AG09319 (cell line): ENCODE measurements around the gene DZIP1.

Experiments used
- DNase-seq: peaks from one replicate; pipeline ENCODE4 v3.0.0-alpha.2; 2010; ENCODE audit warnings: low read depth; ENCODE audit errors: extremely low read depth
- TF ChIP-seq, protein P1 (sequence below): IDR thresholded peaks from 2 replicates; pipeline ENCODE4 v1.5.1; 2011; ENCODE audit warnings: low read depth, mild to moderate bottlenecking, inconsistent platforms, low read length, moderate library complexity

The DZIP1 gene

DNA sequence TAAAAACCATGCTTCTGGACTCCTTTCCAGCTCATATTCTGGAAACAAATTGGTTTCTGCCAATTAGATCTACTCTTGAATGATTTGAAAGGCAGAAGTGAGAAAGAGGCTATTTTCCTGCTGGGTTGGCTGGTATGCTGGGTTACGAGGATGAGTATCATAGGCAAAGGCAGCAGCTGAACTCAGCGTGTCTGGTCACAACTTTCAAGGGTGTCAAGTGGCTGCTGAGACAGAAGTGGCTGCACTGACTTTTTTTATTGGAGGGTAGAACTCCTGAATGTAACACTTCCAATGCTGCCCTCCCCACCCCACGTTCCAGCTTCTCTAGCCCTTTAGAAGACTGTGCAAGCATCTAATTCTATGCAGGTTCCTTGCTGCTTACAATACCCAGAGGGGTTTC, 8.3 kb upstream of the DZIP1 start:
- no peak for DNase-seq
- TF ChIP-seq, protein P1, sequence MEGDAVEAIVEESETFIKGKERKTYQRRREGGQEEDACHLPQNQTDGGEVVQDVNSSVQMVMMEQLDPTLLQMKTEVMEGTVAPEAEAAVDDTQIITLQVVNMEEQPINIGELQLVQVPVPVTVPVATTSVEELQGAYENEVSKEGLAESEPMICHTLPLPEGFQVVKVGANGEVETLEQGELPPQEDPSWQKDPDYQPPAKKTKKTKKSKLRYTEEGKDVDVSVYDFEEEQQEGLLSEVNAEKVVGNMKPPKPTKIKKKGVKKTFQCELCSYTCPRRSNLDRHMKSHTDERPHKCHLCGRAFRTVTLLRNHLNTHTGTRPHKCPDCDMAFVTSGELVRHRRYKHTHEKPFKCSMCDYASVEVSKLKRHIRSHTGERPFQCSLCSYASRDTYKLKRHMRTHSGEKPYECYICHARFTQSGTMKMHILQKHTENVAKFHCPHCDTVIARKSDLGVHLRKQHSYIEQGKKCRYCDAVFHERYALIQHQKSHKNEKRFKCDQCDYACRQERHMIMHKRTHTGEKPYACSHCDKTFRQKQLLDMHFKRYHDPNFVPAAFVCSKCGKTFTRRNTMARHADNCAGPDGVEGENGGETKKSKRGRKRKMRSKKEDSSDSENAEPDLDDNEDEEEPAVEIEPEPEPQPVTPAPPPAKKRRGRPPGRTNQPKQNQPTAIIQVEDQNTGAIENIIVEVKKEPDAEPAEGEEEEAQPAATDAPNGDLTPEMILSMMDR = no peak

DNA sequence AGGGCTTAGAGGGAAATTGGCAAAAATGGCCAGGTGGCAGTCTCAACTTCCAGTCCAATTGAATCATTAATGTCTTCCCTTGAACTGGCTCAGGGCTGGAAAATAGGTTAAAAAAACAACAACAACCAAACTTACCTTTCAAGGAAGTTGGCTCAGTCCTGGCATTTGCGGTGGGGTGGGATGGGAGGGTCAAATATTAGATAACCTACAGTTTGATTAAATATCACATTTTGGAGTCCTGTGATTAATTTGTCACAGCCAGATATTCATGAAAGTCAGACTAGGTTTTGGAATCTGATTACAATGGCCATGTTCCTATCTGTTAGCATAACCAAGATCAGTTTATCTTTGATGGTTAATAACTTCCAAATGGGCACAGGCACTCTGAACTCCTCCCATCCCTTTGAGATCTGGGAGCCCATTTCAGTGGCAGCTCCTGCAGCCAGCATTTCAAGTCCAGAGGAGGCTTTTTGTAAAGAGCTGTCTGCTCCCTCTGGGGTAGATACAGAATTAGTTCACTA, 7.8 kb upstream of the DZIP1 start:
- TF ChIP-seq, protein P1 = no peak
- no peak for DNase-seq

DNA sequence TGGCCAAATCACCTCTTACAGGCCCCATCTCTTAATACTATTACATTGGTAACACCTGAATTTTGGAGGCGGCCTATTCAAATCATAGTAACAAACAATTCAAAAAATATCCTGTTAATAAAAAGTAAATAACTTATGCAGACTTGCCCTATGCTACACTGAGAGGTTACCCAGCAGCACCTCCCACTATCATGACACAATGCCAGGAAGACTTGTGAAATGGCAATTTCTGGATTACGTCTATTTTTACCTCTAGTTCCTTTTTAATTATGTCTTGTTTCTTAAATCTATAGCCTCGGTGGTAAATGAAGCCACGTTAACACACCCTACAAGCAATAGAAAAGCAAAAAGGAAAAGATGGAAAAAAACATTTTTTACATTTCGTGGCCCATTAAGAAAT, 6.2 kb upstream of the DZIP1 start:
- DNase-seq = no peak
- TF ChIP-seq, protein P1 = no peak

DNA sequence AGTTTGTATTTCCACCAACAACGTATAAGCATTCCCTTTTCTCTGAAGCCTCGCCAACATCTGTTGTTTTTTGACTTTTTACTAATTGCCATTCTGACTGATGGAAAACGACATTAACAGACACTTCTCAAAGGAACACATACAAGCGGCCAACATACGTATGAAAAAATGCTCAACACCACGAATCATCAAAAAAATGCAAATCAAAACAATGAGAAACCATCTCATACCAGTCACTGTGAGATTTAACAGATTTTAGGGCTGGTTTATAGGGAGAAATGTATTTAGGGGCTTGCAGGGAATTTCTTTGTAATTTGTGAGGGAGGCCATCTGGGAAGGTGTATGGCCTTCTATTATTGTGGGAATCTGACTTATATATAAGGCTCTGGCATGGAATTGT, 2.8 kb upstream of the DZIP1 start:
- DNase-seq = no peak
- TF ChIP-seq, protein P1 = no peak

DNA sequence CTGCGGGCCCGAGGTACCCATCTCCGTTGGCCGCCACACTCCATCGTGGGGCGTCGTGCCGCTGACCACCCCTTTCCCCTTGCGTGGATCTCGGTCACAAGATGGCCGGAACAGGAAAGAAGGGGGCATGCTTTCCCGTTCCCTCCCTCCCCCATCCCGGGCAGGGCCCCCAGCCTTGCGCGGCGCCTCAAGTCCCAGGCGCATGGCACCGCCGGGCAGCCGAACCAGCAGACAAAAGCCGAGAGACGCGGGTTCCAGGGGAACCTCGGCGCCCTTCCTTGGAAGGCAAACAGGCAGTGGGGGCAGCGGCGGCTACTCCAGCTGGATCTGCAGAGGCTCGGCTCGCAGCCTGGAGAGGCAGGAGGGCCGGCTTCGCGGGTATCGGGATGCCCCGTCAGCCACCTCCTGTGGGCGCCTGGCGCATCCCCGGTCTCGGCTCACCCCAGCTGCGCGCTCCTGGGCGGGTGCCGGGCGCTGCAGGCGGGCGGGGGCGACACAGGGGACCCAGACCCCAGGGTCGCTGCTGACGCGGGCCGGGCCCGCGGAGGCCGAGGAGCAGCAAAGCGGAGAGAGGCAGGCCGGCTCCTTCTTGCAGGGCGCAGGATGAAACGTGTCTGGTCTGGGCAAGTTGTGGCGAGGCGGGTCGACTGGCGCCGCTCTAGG, 439 bp downstream of the DZIP1 start:
- DNase-seq = no peak
- TF ChIP-seq, protein P1 = no peak

DNA sequence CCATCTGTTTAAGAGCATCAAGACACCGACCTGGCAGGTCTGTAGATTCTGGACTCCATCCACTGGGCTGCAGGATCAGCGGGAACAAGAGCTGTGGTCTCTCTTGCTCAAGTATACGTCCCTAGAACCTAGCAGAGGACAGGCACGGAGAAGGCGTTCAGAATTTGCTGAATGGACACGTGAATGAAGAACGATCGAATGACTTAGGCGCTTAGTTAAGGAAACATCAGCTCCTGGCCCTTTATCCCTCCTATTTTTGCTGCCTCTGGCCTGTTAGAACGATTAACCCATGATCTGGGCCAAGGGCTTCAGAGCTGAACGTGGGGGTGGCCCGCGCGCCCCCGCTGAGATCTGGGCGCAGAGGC, 953 bp downstream of the DZIP1 start:
- DNase-seq = no peak
- TF ChIP-seq, protein P1 = no peak

DNA sequence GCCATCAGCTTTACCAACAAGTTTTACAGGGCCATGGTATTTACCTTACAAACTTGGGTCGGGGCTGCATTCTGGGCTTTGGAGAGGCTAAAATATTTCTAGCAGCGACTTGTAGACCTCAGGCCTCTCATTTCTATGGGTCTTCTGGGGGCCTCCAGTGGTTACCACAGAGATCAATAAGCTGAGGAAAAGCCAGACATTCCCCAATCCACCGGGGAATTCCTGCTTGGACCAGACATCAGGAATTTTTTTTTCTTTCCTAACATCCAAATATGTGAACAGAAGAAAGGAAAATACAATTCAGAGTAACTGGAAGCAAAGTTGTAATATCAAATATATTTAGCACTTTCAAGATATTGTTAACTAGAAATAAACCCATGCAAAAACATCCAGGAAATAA, 1.5 kb downstream of the DZIP1 start:
- DNase-seq = no peak
- TF ChIP-seq, protein P1 = no peak
